H1 (cell line): ENCODE results near the gene CEP68.

Experiments used
- BCL11A ChIP-seq, 2 experiments: IDR thresholded peaks; one replicate each; pipeline ENCODE4 v1.6.1; 2011; ENCODE audit warnings: low read depth in 2 of 2, low read length in 2 of 2, mild to moderate bottlenecking in 2 of 2
- EZH2 ChIP-seq: fragments of 200-600 bp; sonication (generic); IDR thresholded peaks from 2 replicates; pipeline ENCODE4 v1.7.1; 2012; ENCODE audit warnings: low read depth, mild to moderate bottlenecking, moderate library complexity, low read length, inconsistent platforms; ENCODE audit not compliant: severe bottlenecking
- JUND ChIP-seq: IDR thresholded peaks from 2 replicates; pipeline ENCODE4 v1.6.1; 2011; ENCODE audit warnings: mild to moderate bottlenecking, improper control_type of control experiment, low read length
- POLR2AphosphoS5 ChIP-seq: IDR thresholded peaks from 2 replicates; pipeline ENCODE4 v1.6.1; 2011; ENCODE audit warnings: low read depth, low read length
- RAD21 ChIP-seq, 2 experiments: IDR thresholded peaks in 1 of 2; conservative IDR thresholded peaks in 1 of 2; 2 replicates each; pipeline ENCODE4 v1.6.1; 2011; ENCODE audit warnings: low read depth in 2 of 2, low read length in 2 of 2, improper control_type of control experiment in 1 of 2, inconsistent platforms in 1 of 2, mild to moderate bottlenecking in 1 of 2, moderate library complexity in 1 of 2
- RFX5 ChIP-seq: IDR thresholded peaks from 2 replicates; pipeline ENCODE4 v1.6.1; 2011; ENCODE audit warnings: low read depth, low read length, improper control_type of control experiment, borderline replicate concordance
- SIX5 ChIP-seq: IDR thresholded peaks from 2 replicates; pipeline ENCODE4 v1.6.1; 2011; ENCODE audit warnings: mild to moderate bottlenecking, low read depth, low read length
- SUZ12 ChIP-seq: fragments of 200-600 bp; sonication (generic); IDR thresholded peaks from 2 replicates; pipeline ENCODE4 v1.6.1; 2012; ENCODE audit warnings: mild to moderate bottlenecking, inconsistent platforms, low read length, moderate library complexity, mixed read lengths
- TAF1 ChIP-seq: IDR thresholded peaks from 2 replicates; pipeline ENCODE4 v1.6.1; 2011; ENCODE audit warnings: mild to moderate bottlenecking, low read depth, low read length
- TCF12 ChIP-seq: IDR thresholded peaks from 2 replicates; pipeline ENCODE4 v1.6.1; 2011; ENCODE audit warnings: low read depth, mild to moderate bottlenecking, low read length
- TF ChIP-seq, protein P1 (sequence below), 3 experiments: IDR thresholded peaks; 1 replicate in 2 of 3; 2 replicates in 1 of 3; pipeline versions ENCODE4 v1.5.1 to v1.6.1; 2011; ENCODE audit warnings: low read length in 3 of 3, mild to moderate bottlenecking in 3 of 3, inconsistent platforms in 2 of 3, low read depth in 1 of 3, moderate library complexity in 1 of 3; ENCODE audit not compliant: insufficient read depth in 1 of 3; ENCODE audit errors: control extremely low read depth in 1 of 3
- TF ChIP-seq, protein P2 (sequence below): IDR thresholded peaks from 2 replicates; pipeline ENCODE4 v1.6.1; 2012; ENCODE audit warnings: inconsistent platforms
- TF ChIP-seq, protein P3 (sequence below): IDR thresholded peaks from 2 replicates; pipeline ENCODE4 v1.6.1; 2011; ENCODE audit warnings: low read length, improper control_type of control experiment

DNA sequence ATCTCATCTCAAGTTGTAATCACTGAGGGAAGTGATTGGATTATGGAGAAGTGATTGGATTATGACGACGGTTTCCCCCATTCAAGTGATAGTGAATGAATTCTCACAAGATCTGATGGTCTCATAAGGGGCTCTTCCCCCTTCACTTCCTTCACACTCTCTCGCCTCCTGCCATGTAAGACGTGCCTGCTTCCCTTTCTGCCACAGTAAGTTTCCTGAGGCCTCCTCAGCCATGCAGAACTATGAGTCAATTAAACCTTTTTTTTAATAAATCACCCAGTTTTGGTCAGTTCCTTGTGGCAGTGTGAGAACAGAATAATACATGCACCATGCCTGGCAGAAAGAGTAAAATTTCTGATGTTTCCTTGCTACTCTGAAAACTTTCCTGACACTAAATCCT lies 36.6 kb downstream of the CEP68 start:
- TF ChIP-seq, protein P1, sequence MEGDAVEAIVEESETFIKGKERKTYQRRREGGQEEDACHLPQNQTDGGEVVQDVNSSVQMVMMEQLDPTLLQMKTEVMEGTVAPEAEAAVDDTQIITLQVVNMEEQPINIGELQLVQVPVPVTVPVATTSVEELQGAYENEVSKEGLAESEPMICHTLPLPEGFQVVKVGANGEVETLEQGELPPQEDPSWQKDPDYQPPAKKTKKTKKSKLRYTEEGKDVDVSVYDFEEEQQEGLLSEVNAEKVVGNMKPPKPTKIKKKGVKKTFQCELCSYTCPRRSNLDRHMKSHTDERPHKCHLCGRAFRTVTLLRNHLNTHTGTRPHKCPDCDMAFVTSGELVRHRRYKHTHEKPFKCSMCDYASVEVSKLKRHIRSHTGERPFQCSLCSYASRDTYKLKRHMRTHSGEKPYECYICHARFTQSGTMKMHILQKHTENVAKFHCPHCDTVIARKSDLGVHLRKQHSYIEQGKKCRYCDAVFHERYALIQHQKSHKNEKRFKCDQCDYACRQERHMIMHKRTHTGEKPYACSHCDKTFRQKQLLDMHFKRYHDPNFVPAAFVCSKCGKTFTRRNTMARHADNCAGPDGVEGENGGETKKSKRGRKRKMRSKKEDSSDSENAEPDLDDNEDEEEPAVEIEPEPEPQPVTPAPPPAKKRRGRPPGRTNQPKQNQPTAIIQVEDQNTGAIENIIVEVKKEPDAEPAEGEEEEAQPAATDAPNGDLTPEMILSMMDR (IDR thresholded peaks at IDR 0.05; ENCODE audit: control extremely low read depth in 1 of 3, insufficient read depth in 1 of 3, low read depth in 1 of 3, low read length in 3 of 3), result no peak
- TF ChIP-seq POLR2AphosphoS5 (no peak), RAD21 (IDR thresholded peaks at IDR 0.05 in 1 of 2, conservative IDR thresholded peaks at IDR 0.05 in 1 of 2; ENCODE audit: low read depth in 2 of 2, low read length in 2 of 2) (no peak), BCL11A (IDR thresholded peaks at IDR 0.05; ENCODE audit: low read depth in 2 of 2, low read length in 2 of 2) (no peak), RFX5 (no peak), EZH2 (no peak), TCF12 (no peak), SUZ12 (no peak), JUND (no peak), SIX5 (no peak), TAF1 (no peak)
- TF ChIP-seq, protein P2, sequence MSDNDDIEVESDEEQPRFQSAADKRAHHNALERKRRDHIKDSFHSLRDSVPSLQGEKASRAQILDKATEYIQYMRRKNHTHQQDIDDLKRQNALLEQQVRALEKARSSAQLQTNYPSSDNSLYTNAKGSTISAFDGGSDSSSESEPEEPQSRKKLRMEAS, result no peak
- TF ChIP-seq, protein P3, sequence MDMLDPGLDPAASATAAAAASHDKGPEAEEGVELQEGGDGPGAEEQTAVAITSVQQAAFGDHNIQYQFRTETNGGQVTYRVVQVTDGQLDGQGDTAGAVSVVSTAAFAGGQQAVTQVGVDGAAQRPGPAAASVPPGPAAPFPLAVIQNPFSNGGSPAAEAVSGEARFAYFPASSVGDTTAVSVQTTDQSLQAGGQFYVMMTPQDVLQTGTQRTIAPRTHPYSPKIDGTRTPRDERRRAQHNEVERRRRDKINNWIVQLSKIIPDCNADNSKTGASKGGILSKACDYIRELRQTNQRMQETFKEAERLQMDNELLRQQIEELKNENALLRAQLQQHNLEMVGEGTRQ, result no peak
